WI38 (cell line): Measurements from ENCODE around the gene VASN.
"Not testable (repeated sequence)": the region's sequence is repeated elsewhere in the genome, so short reads cannot be mapped to it uniquely, and the experiment has no call there.

Experiments
- H3K4me3 ChIP-seq: 2 replicates; pipeline ENCODE4 v1.5.1; 2011; ENCODE audit warnings: low read depth, mild to moderate bottlenecking, control low read depth, low read length
- CTCF ChIP-seq: IDR thresholded peaks from 2 replicates; pipeline ENCODE4 v1.5.1; 2012; ENCODE audit warnings: low read depth, mild to moderate bottlenecking, control low read depth, low read length

VASN gene

GRCh38 chr16:4333308-4333638 is 38.4 kb upstream of the VASN start:
- H3K4me3 ChIP-seq = no peak overlapping the region
- no peak for TF ChIP-seq CTCF

- H3K4me3 ChIP-seq = not testable (repeated sequence)
Observed at GRCh38 chr16:4333714-4334113, 37.9 kb upstream of the VASN start.

GRCh38 chr16:4334724-4335495 is 36.7 kb upstream of the VASN start:
- H3K4me3 ChIP-seq = no peak overlapping the region
- TF ChIP-seq CTCF = no peak

- no peak for TF ChIP-seq CTCF
- H3K4me3 ChIP-seq = no peak overlapping the region
Observed at GRCh38 chr16:4336701-4337539, 34.7 kb upstream of the VASN start.

- no peak for TF ChIP-seq CTCF
- H3K4me3 ChIP-seq = no peak overlapping the region
Observed at GRCh38 chr16:4337540-4338088, 34.0 kb upstream of the VASN start.

- no peak overlapping the region for H3K4me3 ChIP-seq
- no peak for TF ChIP-seq CTCF
Observed at GRCh38 chr16:4338125-4338582, 33.5 kb upstream of the VASN start.

GRCh38 chr16:4338712-4339299 is 32.8 kb upstream of the VASN start:
- no peak for TF ChIP-seq CTCF
- H3K4me3 ChIP-seq = no peak overlapping the region
